BJ (cell line): Measurements from ENCODE around the gene KRTAP19-7. TPM values are rescaled to one million over a fixed set of nuclear protein-coding genes. Genes with fewer than 3 reads are reported as not detected.

ENCODE experiments used
- CTCF ChIA-PET: fragments of 350-600 bp; formaldehyde crosslinking; extraction: SDS; loops from one replicate; lab custom pipeline; 2021; ENCODE audit warnings: antibody characterized with exemption, inconsistent platforms; lab: Yijun Ruan, JAX
- POLR2A ChIA-PET: fragments of 300-600 bp; sonication (Branson Sonifier 250); formaldehyde crosslinking; extraction: SDS; loops from one replicate; lab custom pipeline; 2021; ENCODE audit warnings: antibody characterized with exemption; lab: Charles Lee
- DNase-seq: peaks from one replicate; pipeline ENCODE4 v3.0.0-alpha.2; 2011; ENCODE audit warnings: low read depth
- H3K27me3 ChIP-seq: 2 replicates; pipeline ENCODE4 v1.6.0; 2011; ENCODE audit warnings: low read length; ENCODE audit not compliant: control insufficient read depth, insufficient read depth
- H3K36me3 ChIP-seq: 2 replicates; pipeline ENCODE4 v1.5.1; 2011; ENCODE audit warnings: low read length; ENCODE audit not compliant: control insufficient read depth, insufficient read depth
- H3K4me3 ChIP-seq: 2 replicates; pipeline ENCODE4 v1.5.1; 2011; ENCODE audit warnings: low read depth, mild to moderate bottlenecking, control low read depth, low read length
- CTCF ChIP-seq: IDR thresholded peaks from 2 replicates; pipeline ENCODE4 v1.5.1; 2011; ENCODE audit warnings: low read depth, mild to moderate bottlenecking, control low read depth, inconsistent platforms, low read length, moderate library complexity; ENCODE audit not compliant: insufficient read depth
- polyA minus RNA-seq: library from RNA; depleted of rRNA, polyadenylated mRNA; stranded (reverse); fragments of >200 nt; gene quantifications from 2 replicates; pipeline ENCODE4 v1.2.3, GENCODE V29; 2011; rRNA and poly(A)+ RNA removed
- polyA plus RNA-seq: library from polyadenylated mRNA; depleted of rRNA; stranded (reverse); fragments of >200 nt; gene quantifications from 2 replicates; pipeline ENCODE4 v1.2.3, GENCODE V29; 2011; rRNA removed

KRTAP19-7 gene, protein sequence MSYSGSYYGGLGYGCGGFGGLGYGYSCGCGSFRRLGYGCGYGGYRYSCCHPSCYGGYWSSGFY
- polyA plus RNA-seq = not detected in 2 replicates
- not detected in 2 replicates for polyA minus RNA-seq

DNA sequence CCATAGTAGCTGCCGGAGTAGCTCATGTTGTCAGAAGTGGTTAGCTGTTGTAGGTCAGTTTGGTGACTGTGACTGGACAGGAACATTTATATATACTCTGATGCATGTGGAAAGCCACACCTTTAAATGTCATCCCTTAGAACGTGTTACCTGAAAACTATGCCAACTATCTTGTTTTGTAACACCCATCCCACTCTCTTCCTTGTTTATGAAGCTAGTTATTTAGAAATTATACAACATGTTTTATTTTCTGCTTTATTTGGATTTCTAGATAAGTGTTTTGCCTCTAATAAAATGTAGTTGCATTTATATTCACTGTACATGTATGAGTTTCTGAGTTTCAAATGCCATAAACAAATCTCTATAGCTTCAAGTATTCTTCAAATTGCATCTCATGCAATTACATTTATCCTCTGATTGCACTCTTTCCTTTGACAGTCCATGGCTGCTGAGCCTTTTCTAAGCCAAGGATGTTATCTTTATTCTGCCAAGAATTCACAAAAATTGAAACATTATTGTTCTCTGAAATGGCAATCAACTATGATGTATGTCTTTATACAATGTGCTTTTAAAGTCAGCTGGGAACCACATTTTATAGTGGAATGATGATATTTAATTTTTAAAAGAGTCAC, at the start of gene KRTAP19-7:
KRTAP19-7 (minus strand) TSS at position 51 of the 632 bp plus-strand sequence; CDS start at position 26, 25 bp downstream.
- ChIA-PET CTCF (no interaction called here), POLR2A (no interaction called here)
- TF ChIP-seq CTCF = no peak
- H3K36me3 ChIP-seq = no peaks in the 10 kb centered on the region
- no peak within 1 kb of the TSS for H3K4me3 ChIP-seq
- DNase-seq = no peak
- H3K27me3 ChIP-seq = no peaks in the 10 kb centered on the region

DNA sequence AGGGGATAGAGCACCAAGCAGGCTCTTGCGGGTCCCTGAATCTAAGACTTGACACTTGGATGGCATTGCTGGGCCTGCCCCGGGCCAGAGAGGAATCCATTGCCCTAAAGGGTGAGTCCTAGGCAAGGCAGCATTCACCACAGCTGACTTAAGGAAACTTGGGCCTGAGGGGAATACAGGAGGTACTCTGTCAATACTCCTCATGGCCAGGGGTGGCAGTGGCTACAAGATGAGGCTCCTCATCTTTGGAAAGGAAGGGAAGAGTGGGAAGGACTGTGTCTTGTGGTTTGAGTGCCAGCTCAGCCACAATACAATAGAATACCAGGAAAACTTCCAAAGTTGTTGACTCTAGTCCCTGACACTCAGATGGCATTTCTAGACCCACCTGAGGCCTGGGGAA, 44.9 kb upstream of the KRTAP19-7 start:
- Histone ChIP-seq H3K27me3 (no peaks in the 10 kb centered on the region), H3K4me3 (no peak overlapping the region), H3K36me3 (no peaks in the 10 kb centered on the region)
- ChIA-PET CTCF (no interaction called here), POLR2A (no interaction called here)
- no peak for DNase-seq
- TF ChIP-seq CTCF = no peak

DNA sequence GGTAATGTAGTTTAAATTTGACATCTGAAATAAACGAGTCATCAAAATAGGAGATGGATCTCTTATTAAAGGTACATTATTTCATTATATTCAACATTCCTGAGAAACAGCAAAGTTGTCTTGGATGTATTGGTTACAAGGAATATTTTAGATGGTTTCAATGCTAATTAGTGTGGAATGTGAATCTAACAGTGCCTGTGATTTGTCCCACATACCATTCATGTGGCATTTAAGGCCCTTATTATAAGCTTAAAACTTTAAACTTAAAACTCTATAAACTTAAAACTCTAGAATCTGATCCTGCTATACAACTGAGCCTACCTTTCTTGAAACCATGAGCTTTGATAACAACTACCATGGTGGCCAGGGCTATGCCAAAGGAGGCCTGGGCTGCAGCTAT, 39.7 kb upstream of the KRTAP19-7 start, which contains the start of gene KRTAP22-1:
KRTAP22-1 (plus strand) TSS at position 301 of the 400 bp plus-strand sequence.
- POLR2A ChIA-PET = no interaction called here
- H3K27me3 ChIP-seq = no peaks in the 10 kb centered on the region
- no peaks in the 10 kb centered on the region for H3K36me3 ChIP-seq
- no peak for DNase-seq
- TF ChIP-seq CTCF = no peak
- H3K4me3 ChIP-seq = no peak within 1 kb of the TSS
- CTCF ChIA-PET = no interaction called here

DNA sequence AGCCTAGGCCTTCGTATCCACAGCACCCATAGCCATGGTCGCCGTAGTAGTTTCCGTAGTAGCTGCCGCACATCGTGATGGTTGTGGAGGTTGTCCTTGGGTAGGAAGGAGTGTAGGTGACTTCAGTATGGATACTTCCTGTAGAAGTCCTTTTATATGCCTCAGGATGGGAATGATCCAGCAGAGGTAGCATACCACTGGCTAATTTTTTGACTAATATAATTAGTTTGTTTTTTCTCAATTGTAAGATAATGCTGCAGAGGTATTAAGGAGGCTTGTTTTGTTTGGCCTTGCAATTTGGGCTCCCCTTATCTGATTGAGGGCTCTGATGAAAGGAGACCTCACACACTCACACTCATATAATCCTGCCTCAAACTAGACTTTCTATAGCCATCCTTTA, 37.7 kb upstream of the KRTAP19-7 start, which contains the start of gene KRTAP6-2:
KRTAP6-2 (minus strand) TSS at position 101 of the 400 bp plus-strand sequence; CDS start at position 73, 28 bp downstream.
- Histone ChIP-seq H3K36me3 (no peaks in the 10 kb centered on the region), H3K4me3 (no peak within 1 kb of the TSS), H3K27me3 (no peaks in the 10 kb centered on the region)
- ChIA-PET CTCF (no interaction called here), POLR2A (no interaction called here)
- DNase-seq = no peak
- no peak for TF ChIP-seq CTCF

GRCh38 chr21:30592140-30592539, 31.0 kb upstream of the KRTAP19-7 start, which contains the start of gene KRTAP6-3:
Gene KRTAP6-3, plus strand, starts transcription at chr21:30592440. Its CDS starts 6 bp downstream, at chr21:30592446.
- Histone ChIP-seq H3K36me3 (no peaks in the 10 kb centered on the region), H3K27me3 (no peaks in the 10 kb centered on the region), H3K4me3 (no peak within 1 kb of the TSS)
- ChIA-PET CTCF (no interaction called here), POLR2A (no interaction called here)
- DNase-seq = no peak
- TF ChIP-seq CTCF = no peak
